GM12891 (cell line): Measurements from ENCODE around the gene RPP14.

Source experiments
- POLR2A ChIP-seq: IDR thresholded peaks from 2 replicates; pipeline ENCODE4 v1.6.1; 2011; ENCODE audit warnings: low read depth, low read length, control low read depth
- POLR2AphosphoS5 ChIP-seq: IDR thresholded peaks from 2 replicates; pipeline ENCODE4 v1.6.1; 2011; ENCODE audit warnings: low read depth, low read length, control low read depth
- POU2F2 ChIP-seq: IDR thresholded peaks from 2 replicates; pipeline ENCODE4 v1.6.1; 2011; ENCODE audit warnings: low read depth, mild to moderate bottlenecking, control low read depth, low read length, moderate library complexity
- SPI1 ChIP-seq: IDR thresholded peaks from 2 replicates; pipeline ENCODE4 v1.6.1; 2011; ENCODE audit warnings: low read depth, low read length, control low read depth
- TAF1 ChIP-seq: IDR thresholded peaks from 2 replicates; pipeline ENCODE4 v1.6.1; 2011; ENCODE audit warnings: low read depth, low read length, control low read depth

DNA sequence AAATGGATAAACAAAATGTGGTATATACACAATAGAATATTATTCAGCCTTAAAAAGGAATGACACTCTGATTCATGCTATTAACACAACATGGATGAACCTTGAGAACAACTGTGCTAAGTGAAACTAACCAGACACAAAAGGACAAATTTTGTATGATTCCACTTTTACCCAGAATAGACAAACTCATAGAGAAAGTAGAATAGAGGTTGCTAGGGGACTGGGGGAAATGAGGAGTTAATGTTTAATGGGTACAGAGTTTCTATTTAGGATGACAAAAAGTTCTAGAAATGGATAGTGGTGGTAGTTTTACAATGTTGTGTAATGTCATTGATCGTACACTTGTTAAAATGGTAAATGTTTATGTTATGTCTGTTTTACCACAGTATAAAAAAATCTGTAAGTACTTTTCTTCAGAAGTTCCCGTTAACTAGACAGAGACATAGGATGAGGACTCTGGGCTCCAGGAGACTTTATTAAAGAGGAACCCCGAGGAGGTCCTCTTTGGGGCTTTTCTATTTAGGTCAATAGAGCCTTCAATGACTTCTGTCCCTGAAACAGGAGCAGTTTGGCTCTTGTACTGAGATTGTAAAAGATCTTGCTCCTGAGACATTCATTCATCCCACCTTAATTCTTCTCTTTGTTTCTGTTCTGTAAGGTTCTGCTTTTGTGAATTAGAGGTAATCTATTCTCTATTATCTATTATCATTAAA lies 43.9 kb upstream of the RPP14 start:
- TF ChIP-seq POLR2A (no peak), POLR2AphosphoS5 (no peak), TAF1 (no peak), SPI1 (no peak), POU2F2 (no peak)
